ENCODE results near the gene TDRD7. TPM values are rescaled to one million over a fixed set of nuclear protein-coding genes. Genes with fewer than 3 reads are reported as not detected.
A peak's percentile ranks its signal among the peaks of the same experiment; 100 is the strongest.

Gene TDRD7
- total and polyA plus RNA-seq, 2 of the 8 experiments (the other 6 are each of a cell fraction or from before 2014, with no cell fraction given), result 1.2 to 2.3 TPM

DNA sequence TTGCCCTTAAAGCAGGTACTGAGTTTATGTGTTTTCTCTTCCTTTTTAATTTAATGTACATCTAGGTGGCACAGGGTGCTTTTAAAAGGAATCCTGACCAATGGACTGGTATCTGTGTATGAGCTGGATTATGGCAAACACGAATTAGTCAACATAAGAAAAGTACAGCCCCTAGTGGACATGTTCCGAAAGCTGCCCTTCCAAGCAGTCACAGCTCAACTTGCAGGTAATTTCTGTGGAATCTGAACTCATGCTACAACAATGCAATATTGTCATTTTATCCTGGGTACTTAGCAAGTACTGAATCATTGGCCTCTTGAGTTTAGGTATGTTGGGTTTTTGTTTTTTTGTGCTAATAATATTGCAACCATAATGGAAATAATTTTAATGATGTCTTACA, 75.2 kb downstream of the TDRD7 start:
- Histone ChIP-seq H3K79me2 (ENCODE audit: control insufficient read depth in 1 of 2, insufficient read depth in 2 of 2, low read length in 2 of 2) (no peaks in the 10 kb centered on the region), H2BK5ac (ENCODE audit: low read depth, low read length) (no peak overlapping the region), H4K8ac (ENCODE audit: extremely low read depth, insufficient read depth, low read length) (no peak overlapping the region), H4K20me1 (replicated peaks in 1 of 2; ENCODE audit: control insufficient read depth in 1 of 2, insufficient read depth in 2 of 2, low read length in 2 of 2) (no peaks in the 10 kb centered on the region), H3K56ac (replicated peaks; ENCODE audit: insufficient read length, low read depth, low read length) (no peak overlapping the region), H2AFZ (ENCODE audit: low read length) (no peak overlapping the region), H3K4me3 (ENCODE audit: extremely low read depth in 1 of 4, insufficient read depth in 2 of 4, low read depth in 3 of 4, low read length in 4 of 4) (no peak overlapping the region), H3K4me2 (ENCODE audit: insufficient read depth in 1 of 2, low read depth in 2 of 2, low read length in 2 of 2) (no peak overlapping the region), H2BK120ac (replicated peaks; ENCODE audit: low read depth, low read length) (no peak overlapping the region), H3K79me1 (ENCODE audit: low read depth, low read length) (no peaks in the 10 kb centered on the region), H4K5ac (ENCODE audit: insufficient read length, low read depth, low read length) (no peak overlapping the region), H3K23ac (ENCODE audit: insufficient read length) (no peak overlapping the region), H3K9ac (replicated peaks in 1 of 4; ENCODE audit: extremely low read depth in 1 of 4, low read depth in 3 of 4, low read length in 3 of 4) (no peak overlapping the region), H2BK15ac (ENCODE audit: low read length) (no peak overlapping the region), H4K91ac (replicated peaks; ENCODE audit: insufficient read length, low read length) (no peak overlapping the region), H2BK20ac (ENCODE audit: low read length) (no peak overlapping the region), H3K36me3 (ENCODE audit: control insufficient read depth in 2 of 4, insufficient read depth in 4 of 4, low read length in 3 of 4) (no peaks in the 10 kb centered on the region), H3K4ac (replicated peaks; ENCODE audit: insufficient read length, low read depth, low read length) (no peak overlapping the region), H3K27ac (ENCODE audit: low read depth, low read length) (no peak overlapping the region), H2BK12ac (ENCODE audit: low read depth, low read length) (no peak overlapping the region), H3K9me3 (ENCODE audit: insufficient read depth in 2 of 2, low read depth in 1 of 2, low read length in 1 of 2) (no peaks in the 10 kb centered on the region), H3K18ac (ENCODE audit: extremely low read depth, low read length) (no peak overlapping the region), H3K14ac (ENCODE audit: insufficient read length) (no peak overlapping the region), H2AK5ac (ENCODE audit: low read depth, low read length) (no peak overlapping the region), H3K23me2 (ENCODE audit: low read depth, low read length) (no peaks in the 10 kb centered on the region), H3K27me3 (replicated peaks in 1 of 4; ENCODE audit: control insufficient read depth in 3 of 4, extremely low read depth in 1 of 4, insufficient read depth in 3 of 4, low read length in 3 of 4) (peaks cover 0 to 3% (median 0%) of the 10 kb centered on the region in 4 experiments; a peak in 2 of 7 replicates), H3K4me1 (replicated peaks in 1 of 4; ENCODE audit: control insufficient read depth in 3 of 4, insufficient read depth in 4 of 4, low read length in 3 of 4) (no peaks in the 10 kb centered on the region)
- WGBS, 2 experiments (ENCODE audit: extremely low coverage in 1 of 2, insufficient coverage in 1 of 2, insufficient read length in 1 of 2, insufficient replicate concordance in 2 of 2, low coverage in 1 of 2, low lambda C conversion rate in 2 of 2, missing lambda C conversion rate in 1 of 2), result 84% methylated on average over 2 of the region's 2 CpGs; no CpG with 5 or more reads in 1 of the 2 experiments
- FAIRE-seq (no peak), DNase-seq (ENCODE audit: low read depth in 1 of 2, low spot score in 2 of 2) (no peak)
- CTCF ChIA-PET (ENCODE audit: partially characterized antibody), result interaction anchor here (0.6 to 5.5 kb wide), 15 partner anchors 9 to 1120 kb away, joined by 3 to 40 read pairs (median 3); partner anchors contain the start of gene TMOD1
- POLR2A ChIA-PET (ENCODE audit: partially characterized antibody), result interaction anchor here (1.1 kb wide), 1 partner anchor 43 kb away, joined by 3 read pairs; no protein-coding TSS in a partner anchor
- no peak for TF ChIP-seq HDAC2 (IDR thresholded peaks at IDR 0.05; ENCODE audit: borderline replicate concordance in 1 of 2, low read depth in 2 of 2, low read length in 2 of 2)
- TF ChIP-seq, protein P1, sequence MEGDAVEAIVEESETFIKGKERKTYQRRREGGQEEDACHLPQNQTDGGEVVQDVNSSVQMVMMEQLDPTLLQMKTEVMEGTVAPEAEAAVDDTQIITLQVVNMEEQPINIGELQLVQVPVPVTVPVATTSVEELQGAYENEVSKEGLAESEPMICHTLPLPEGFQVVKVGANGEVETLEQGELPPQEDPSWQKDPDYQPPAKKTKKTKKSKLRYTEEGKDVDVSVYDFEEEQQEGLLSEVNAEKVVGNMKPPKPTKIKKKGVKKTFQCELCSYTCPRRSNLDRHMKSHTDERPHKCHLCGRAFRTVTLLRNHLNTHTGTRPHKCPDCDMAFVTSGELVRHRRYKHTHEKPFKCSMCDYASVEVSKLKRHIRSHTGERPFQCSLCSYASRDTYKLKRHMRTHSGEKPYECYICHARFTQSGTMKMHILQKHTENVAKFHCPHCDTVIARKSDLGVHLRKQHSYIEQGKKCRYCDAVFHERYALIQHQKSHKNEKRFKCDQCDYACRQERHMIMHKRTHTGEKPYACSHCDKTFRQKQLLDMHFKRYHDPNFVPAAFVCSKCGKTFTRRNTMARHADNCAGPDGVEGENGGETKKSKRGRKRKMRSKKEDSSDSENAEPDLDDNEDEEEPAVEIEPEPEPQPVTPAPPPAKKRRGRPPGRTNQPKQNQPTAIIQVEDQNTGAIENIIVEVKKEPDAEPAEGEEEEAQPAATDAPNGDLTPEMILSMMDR (IDR thresholded peaks at IDR 0.05; ENCODE audit: control extremely low read depth in 1 of 3, insufficient read depth in 1 of 3, low read depth in 1 of 3, low read length in 3 of 3), result peak in 1 of 3 experiments; percentile 40; a peak in 2 of 4 replicates

All from H1 (cell line).